HG02970 (cell line): Measurements from ENCODE around the gene PWWP2B.

ENCODE experiments used
- ATAC-seq: cut with Tn5 transposase; IDR thresholded peaks from one replicate; pipeline ENCODE4 v1.9.1; 2021; ENCODE audit warnings: mild to moderate bottlenecking, moderate library complexity, moderate number of reproducible peaks; ENCODE audit not compliant: unreplicated experiment, low FRiP score

Gene PWWP2B

GRCh38 chr10:132465193-132465888 lies 68.3 kb downstream of the PWWP2B start:
- ATAC-seq: no peak

GRCh38 chr10:132465889-132466519 lies 69.0 kb downstream of the PWWP2B start:
- ATAC-seq: no peak

- ATAC-seq: no peak
Observed at GRCh38 chr10:132466520-132467463, 69.8 kb downstream of the PWWP2B start.
